Loucy (cell line): Measurements from ENCODE around the gene UNC13D.

Experiments used
- H2AFZ ChIP-seq: fragments of 200-600 bp; sonication (generic); 2 replicates; pipeline ENCODE4 v1.6.0; 2016; ENCODE audit warnings: antibody characterized with exemption, mild to moderate bottlenecking, low read length, moderate library complexity
- H3F3A ChIP-seq: fragments of 200-600 bp; 2 replicates; pipeline ENCODE4 v1.6.0; 2016; ENCODE audit warnings: antibody characterized with exemption, low read depth, mild to moderate bottlenecking
- H3K27me3 ChIP-seq: fragments of 200-600 bp; sonication (generic); 2 replicates; pipeline ENCODE4 v1.6.1; 2014; ENCODE audit warnings: low read length, mild to moderate bottlenecking; ENCODE audit not compliant: insufficient read depth, poor library complexity, severe bottlenecking
- H3K36me3 ChIP-seq: fragments of 200-600 bp; sonication (generic); 2 replicates; pipeline ENCODE4 v1.6.1; 2016; ENCODE audit warnings: low read length; ENCODE audit not compliant: insufficient read depth
- H3K4me1 ChIP-seq: fragments of 200-600 bp; sonication (generic); 2 replicates; pipeline ENCODE4 v1.5.1; 2014; ENCODE audit warnings: low read length, mild to moderate bottlenecking; ENCODE audit not compliant: insufficient read depth, poor library complexity, severe bottlenecking
- H3K4me2 ChIP-seq: fragments of 200-600 bp; sonication (generic); 2 replicates; pipeline ENCODE4 v1.6.0; 2014; ENCODE audit warnings: antibody characterized with exemption, low read length, low read depth, mild to moderate bottlenecking; ENCODE audit not compliant: poor library complexity, severe bottlenecking
- H3K4me3 ChIP-seq: fragments of 200-600 bp; sonication (generic); 2 replicates; pipeline ENCODE4 v1.5.1; 2014; ENCODE audit warnings: low read length, mild to moderate bottlenecking, mixed read lengths; ENCODE audit not compliant: poor library complexity, severe bottlenecking
- H3K79me2 ChIP-seq: fragments of 200-600 bp; sonication (generic); 2 replicates; pipeline ENCODE4 v1.6.1; 2014; ENCODE audit warnings: low read length; ENCODE audit not compliant: insufficient read depth
- H3K9ac ChIP-seq: fragments of 200-600 bp; sonication (generic); 2 replicates; pipeline ENCODE4 v1.6.0; 2014; ENCODE audit warnings: mild to moderate bottlenecking, low read depth, low read length, moderate library complexity; ENCODE audit not compliant: poor library complexity, severe bottlenecking
- H3K9me2 ChIP-seq: fragments of 200-600 bp; sonication (generic); replicated peaks from 2 replicates; pipeline ENCODE4 v1.6.1; 2016; ENCODE audit warnings: low read depth, low read length, mixed read lengths
- H3K9me3 ChIP-seq: fragments of 200-600 bp; sonication (generic); 2 replicates; pipeline ENCODE4 v1.6.1; 2014; ENCODE audit warnings: mild to moderate bottlenecking, antibody characterized with exemption, low read length, low read depth; ENCODE audit not compliant: insufficient read depth
- H4K20me1 ChIP-seq: fragments of 200-600 bp; sonication (generic); 2 replicates; pipeline ENCODE4 v1.6.0; 2014; ENCODE audit warnings: antibody characterized with exemption, low read length, mild to moderate bottlenecking; ENCODE audit not compliant: insufficient read depth, poor library complexity, severe bottlenecking
- EZH2phosphoT487 ChIP-seq: fragments of 200-600 bp; IDR thresholded peaks from 2 replicates; pipeline ENCODE4 v1.6.1; 2018; ENCODE audit warnings: antibody characterized with exemption, mild to moderate bottlenecking, moderate library complexity, borderline replicate concordance
- TF ChIP-seq, protein P1 (sequence below): fragments of 200-600 bp; sonication (generic); conservative IDR thresholded peaks from 2 replicates; pipeline ENCODE4 v1.5.1; 2014; ENCODE audit warnings: mild to moderate bottlenecking, antibody characterized with exemption, low read length

UNC13D gene

DNA sequence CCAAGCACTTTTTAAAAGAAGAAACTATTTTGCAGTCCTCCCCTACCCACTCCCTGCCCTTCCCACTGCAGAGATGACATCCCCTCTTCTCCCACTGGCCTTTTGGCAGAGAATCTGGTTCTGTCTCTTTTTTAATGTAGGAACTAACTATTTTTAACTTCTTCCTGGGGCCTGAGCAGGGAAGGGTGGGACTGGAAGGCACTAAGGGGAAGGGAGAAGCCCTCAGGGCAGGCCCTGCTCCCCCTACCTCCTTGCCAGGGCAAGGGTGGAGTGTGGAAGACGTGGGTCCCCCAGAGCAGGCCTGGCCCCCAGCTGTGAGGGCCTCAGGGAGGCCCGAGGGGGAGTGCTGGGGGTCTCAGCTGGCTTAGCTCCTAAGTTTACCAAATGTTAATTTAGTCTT is 19.5 kb downstream of the UNC13D start:
- Histone ChIP-seq H3K4me2 (no peak overlapping the region), H4K20me1 (peaks cover 4% of the 10 kb centered on the region), H3K4me3 (no peak overlapping the region), H3K9me3 (no peaks in the 10 kb centered on the region), H3K4me1 (peaks cover 5% of the 10 kb centered on the region), H3K9me2 (no peaks in the 10 kb centered on the region), H3K9ac (no peak overlapping the region), H3F3A (no peaks in the 10 kb centered on the region), H2AFZ (no peak overlapping the region), H3K36me3 (peaks cover 62% of the 10 kb centered on the region; the same call in 1 of the 2 replicates), H3K27me3 (no peaks in the 10 kb centered on the region), H3K79me2 (peaks cover 1% of the 10 kb centered on the region; the same call in 1 of the 2 replicates)
- TF ChIP-seq EZH2phosphoT487, result no peak
- TF ChIP-seq, protein P1, sequence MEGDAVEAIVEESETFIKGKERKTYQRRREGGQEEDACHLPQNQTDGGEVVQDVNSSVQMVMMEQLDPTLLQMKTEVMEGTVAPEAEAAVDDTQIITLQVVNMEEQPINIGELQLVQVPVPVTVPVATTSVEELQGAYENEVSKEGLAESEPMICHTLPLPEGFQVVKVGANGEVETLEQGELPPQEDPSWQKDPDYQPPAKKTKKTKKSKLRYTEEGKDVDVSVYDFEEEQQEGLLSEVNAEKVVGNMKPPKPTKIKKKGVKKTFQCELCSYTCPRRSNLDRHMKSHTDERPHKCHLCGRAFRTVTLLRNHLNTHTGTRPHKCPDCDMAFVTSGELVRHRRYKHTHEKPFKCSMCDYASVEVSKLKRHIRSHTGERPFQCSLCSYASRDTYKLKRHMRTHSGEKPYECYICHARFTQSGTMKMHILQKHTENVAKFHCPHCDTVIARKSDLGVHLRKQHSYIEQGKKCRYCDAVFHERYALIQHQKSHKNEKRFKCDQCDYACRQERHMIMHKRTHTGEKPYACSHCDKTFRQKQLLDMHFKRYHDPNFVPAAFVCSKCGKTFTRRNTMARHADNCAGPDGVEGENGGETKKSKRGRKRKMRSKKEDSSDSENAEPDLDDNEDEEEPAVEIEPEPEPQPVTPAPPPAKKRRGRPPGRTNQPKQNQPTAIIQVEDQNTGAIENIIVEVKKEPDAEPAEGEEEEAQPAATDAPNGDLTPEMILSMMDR, result no peak

- Histone ChIP-seq H3K4me1 (peaks cover 5% of the 10 kb centered on the region), H3K4me3 (no peak overlapping the region), H3K36me3 (peaks cover 66% of the 10 kb centered on the region; the same call in 1 of the 2 replicates), H3K27me3 (no peaks in the 10 kb centered on the region), H3K9ac (no peak overlapping the region), H3F3A (no peaks in the 10 kb centered on the region), H3K9me3 (no peaks in the 10 kb centered on the region), H3K9me2 (no peaks in the 10 kb centered on the region), H2AFZ (no peak overlapping the region), H4K20me1 (peaks cover 6% of the 10 kb centered on the region), H3K79me2 (no peaks in the 10 kb centered on the region), H3K4me2 (no peak overlapping the region)
- TF ChIP-seq, protein P1, result no peak
- TF ChIP-seq EZH2phosphoT487, result no peak
Measured at GRCh38 chr17:75824050-75824552, 20.1 kb downstream of the UNC13D start.

GRCh38 chr17:75823257-75824041 is 20.8 kb downstream of the UNC13D start:
- no peaks in the 10 kb centered on the region for H3K27me3 ChIP-seq
- no peaks in the 10 kb centered on the region for H3K9me3 ChIP-seq
- no peak for TF ChIP-seq EZH2phosphoT487
- TF ChIP-seq, protein P1, result no peak
- H3K9me2 ChIP-seq, result no peaks in the 10 kb centered on the region
- H3K4me3 ChIP-seq, result no peak overlapping the region
- no peaks in the 10 kb centered on the region for H3F3A ChIP-seq
- no peak overlapping the region for H2AFZ ChIP-seq
- peaks cover 5% of the 10 kb centered on the region for H3K4me1 ChIP-seq
- H3K9ac ChIP-seq, result no peak overlapping the region
- no peaks in the 10 kb centered on the region for H3K79me2 ChIP-seq
- peaks cover 6% of the 10 kb centered on the region for H4K20me1 ChIP-seq
- H3K4me2 ChIP-seq, result no peak overlapping the region
- H3K36me3 ChIP-seq, result peaks cover 66% of the 10 kb centered on the region; the same call in 1 of the 2 replicates
